Measurements from ENCODE around the gene NRL. TPM values are rescaled to one million over a fixed set of nuclear protein-coding genes. Genes with fewer than 3 reads are reported as not detected.

Gene NRL
- polyA plus RNA-seq, 2 of the 4 experiments (the other 2 are of a cell fraction): 0.93 to 0.97 TPM

- no peak for DNase-seq (ENCODE audit: low read depth in 1 of 2, low spot score in 1 of 2)
- no peaks in the 10 kb centered on the region for H3K9me3 ChIP-seq
- no peak for FAIRE-seq
- TF ChIP-seq PHF8 (IDR thresholded peaks at IDR 0.05; ENCODE audit: borderline replicate concordance, low read depth) (no peak), CHD2 (IDR thresholded peaks at IDR 0.05; ENCODE audit: low read length, partially characterized antibody) (no peak), FOSL2 (IDR thresholded peaks at IDR 0.05) (no peak), FOSL2 (CRISPR knock-in tag; IDR thresholded peaks at IDR 0.05) (no peak), EHMT2 (IDR thresholded peaks at IDR 0.05; ENCODE audit: low read depth) (no peak), MYC (IDR thresholded peaks at IDR 0.05; ENCODE audit: borderline replicate concordance, low read length) (no peak), ZSCAN20 (CRISPR knock-in tag; IDR thresholded peaks at IDR 0.05) (no peak), E2F6 (IDR thresholded peaks at IDR 0.05; ENCODE audit: borderline replicate concordance, low read depth) (no peak), RNF2 (IDR thresholded peaks at IDR 0.05; ENCODE audit: borderline replicate concordance, low read depth) (no peak), ESRRA (IDR thresholded peaks at IDR 0.05; ENCODE audit: borderline replicate concordance, low read length) (no peak), FOSB (CRISPR knock-in tag; IDR thresholded peaks at IDR 0.05) (no peak), SMC3 (IDR thresholded peaks at IDR 0.05) (no peak), USF2 (IDR thresholded peaks at IDR 0.05) (no peak), GATA3 (IDR thresholded peaks at IDR 0.05; ENCODE audit: borderline replicate concordance) (no peak), HEYL (CRISPR knock-in tag; IDR thresholded peaks at IDR 0.05) (no peak), PBX3 (IDR thresholded peaks at IDR 0.05) (no peak), BHLHE40 (IDR thresholded peaks at IDR 0.05; ENCODE audit: low read depth, low read length) (no peak), TFCP2L1 (CRISPR knock-in tag; IDR thresholded peaks at IDR 0.05) (no peak), ZFP36 (IDR thresholded peaks at IDR 0.05; ENCODE audit: borderline replicate concordance, partially characterized antibody) (no peak), RFX5 (IDR thresholded peaks at IDR 0.05) (no peak), RAD21 (conservative IDR thresholded peaks at IDR 0.05 in 1 of 2, IDR thresholded peaks at IDR 0.05 in 1 of 2) (no peak)
- CTCF ChIA-PET: interaction anchor here (0.7 to 5.4 kb wide), 12 partner anchors 8 to 159 kb away, joined by 3 to 47 read pairs (median 4); partner anchors contain the start of genes DCAF11, IRF9, NRL and RNF31
- no peak overlapping the region for H3K4me3 ChIP-seq
- ATAC-seq: no peak
- no peak overlapping the region for H3K27ac ChIP-seq
- peaks cover 37% of the 10 kb centered on the region for H3K4me1 ChIP-seq
- 92% methylated on average over 8 of the region's 8 CpGs for WGBS (ENCODE audit: missing lambda C conversion rate)
- no peak overlapping the region; the same call in 1 of the 3 replicates for H3K4me2 ChIP-seq
- POLR2A ChIA-PET: interaction anchor here (0.6 to 5.2 kb wide), 4 partner anchors 9 to 44 kb away, joined by 3 to 48 read pairs (median 4); partner anchors contain the start of genes DCAF11, NRL and PCK2
Measured at GRCh38 chr14:24137529-24138395, 23.0 kb upstream of the NRL start.

GRCh38 chr14:24136684-24137528, 22.2 kb upstream of the NRL start:
- H3K4me2 ChIP-seq: peak overlapping the region; percentile 98
- ATAC-seq (no peak), DNase-seq (ENCODE audit: low read depth in 1 of 2, low spot score in 1 of 2) (no peak), FAIRE-seq (no peak)
- H3K9me3 ChIP-seq: no peaks in the 10 kb centered on the region
- CTCF ChIA-PET: interaction anchor here (0.7 to 5.4 kb wide), 12 partner anchors 9 to 83 kb away, joined by 3 to 47 read pairs (median 4); partner anchors contain the start of genes DCAF11, IRF9, NRL and RNF31
- POLR2A ChIA-PET: interaction anchor here (0.6 to 5.2 kb wide), 5 partner anchors 16 to 77 kb away, joined by 3 to 48 read pairs (median 7); partner anchors contain the start of genes CHMP4A, DCAF11 and NRL
- H3K27ac ChIP-seq: peak overlapping the region; percentile 96 to 98
- WGBS (ENCODE audit: missing lambda C conversion rate): 50% methylated on average over 13 of the region's 13 CpGs
- H3K4me3 ChIP-seq: peak overlapping the region; percentile 88
- H3K4me1 ChIP-seq: peaks cover 32% of the 10 kb centered on the region
- TF ChIP-seq MAZ (IDR thresholded peaks at IDR 0.05; ENCODE audit: borderline replicate concordance, low read depth, low read length) (no peak), USF2 (IDR thresholded peaks at IDR 0.05) (no peak), PHF8 (IDR thresholded peaks at IDR 0.05; ENCODE audit: borderline replicate concordance, low read depth) (no peak), E2F6 (IDR thresholded peaks at IDR 0.05; ENCODE audit: borderline replicate concordance, low read depth) (no peak), CTCF (IDR thresholded peaks at IDR 0.05) (no peak), TP53 (CRISPR knock-in tag; IDR thresholded peaks at IDR 0.05) (no peak), SMC3 (IDR thresholded peaks at IDR 0.05) (no peak), ZNF302 (CRISPR knock-in tag; IDR thresholded peaks at IDR 0.05) (no peak), RNF2 (IDR thresholded peaks at IDR 0.05; ENCODE audit: borderline replicate concordance, low read depth) (no peak), HOXA7 (CRISPR knock-in tag; IDR thresholded peaks at IDR 0.05) (no peak), HEYL (CRISPR knock-in tag; IDR thresholded peaks at IDR 0.05) (no peak)
